Thyroid gland (tissue), 4 donors: ENCODE measurements around the gene IL6. TPM values are rescaled to one million over a fixed set of nuclear protein-coding genes. Genes with fewer than 3 reads are reported as not detected.
A peak's percentile ranks its signal among the peaks of the same experiment; 100 is the strongest.

Experiments
- DNase-seq, 2 donors: peaks; one replicate each; pipeline ENCODE4 v3.0.0-alpha.2; 2019
- H3K27ac ChIP-seq, 3 donors: fragments of 200-600 bp; sonication (generic); 1 replicate in 2 of 3; 2 replicates in 1 of 3; pipeline ENCODE4 v1.5.1; 2016 to 2019; ENCODE audit warnings: mild to moderate bottlenecking in 1 of 3, moderate library complexity in 1 of 3
- H3K27me3 ChIP-seq: fragments of 200-600 bp; sonication (generic); one replicate; pipeline ENCODE4 v1.5.1; 2019
- H3K36me3 ChIP-seq, 2 donors: fragments of 200-600 bp; sonication (generic); one replicate each; pipeline ENCODE4 v1.5.1; 2016 to 2019
- H3K4me1 ChIP-seq, 2 donors: fragments of 200-600 bp; sonication (generic); one replicate each; pipeline ENCODE4 v1.5.1; 2017 to 2019
- H3K4me3 ChIP-seq, 3 donors: fragments of 200-600 bp; sonication (generic); replicated peaks in 1 of 3; 1 replicate in 2 of 3; 2 replicates in 1 of 3; pipeline ENCODE4 v1.5.1; 2016; ENCODE audit warnings: mild to moderate bottlenecking in 1 of 3
- H3K9me3 ChIP-seq: fragments of 200-600 bp; sonication (generic); one replicate; pipeline ENCODE4 v1.5.1; 2017
- POLR2A ChIP-seq, 2 donors: fragments of 450-650 bp; IDR thresholded peaks; one replicate each; pipeline ENCODE4 v1.6.1; 2017; ENCODE audit warnings: antibody characterized with exemption in 2 of 2, mild to moderate bottlenecking in 2 of 2, moderate library complexity in 1 of 2
- WGBS, 2 donors: methylation state at CpG; one replicate each; pipeline ENCODE4 v1.1.5; 2017; 5-methylcytosine and 5-hydroxymethylcytosine counted together
- intact Hi-C: fragments of 100-400 bp; cut with DNase I; formaldehyde crosslinking; loops from one replicate; pipeline ENCODE4 v1.15.1; 2023
- total RNA-seq, 4 donors: library from RNA; depleted of rRNA; stranded (reverse); fragments of >200 nt; gene quantifications; one replicate each; pipeline ENCODE4 v1.2.3, GENCODE V29; 2016
- TF ChIP-seq, protein P1 (sequence below), 6 experiments: fragments of 200-600 bp in 3 of 6; fragments of 450-650 bp in 3 of 6; sonication (generic) in 3 of 6; IDR thresholded peaks; one replicate each; pipeline ENCODE4 v1.5.1; 2016 to 2019; ENCODE audit warnings: antibody characterized with exemption in 6 of 6, mild to moderate bottlenecking in 2 of 6, inconsistent platforms in 1 of 6, moderate library complexity in 1 of 6

Gene IL6
- total RNA-seq, 4 donors from 2014 or later: 0.78 to 10.9 (median 3.7) TPM

- TF ChIP-seq, protein P1, sequence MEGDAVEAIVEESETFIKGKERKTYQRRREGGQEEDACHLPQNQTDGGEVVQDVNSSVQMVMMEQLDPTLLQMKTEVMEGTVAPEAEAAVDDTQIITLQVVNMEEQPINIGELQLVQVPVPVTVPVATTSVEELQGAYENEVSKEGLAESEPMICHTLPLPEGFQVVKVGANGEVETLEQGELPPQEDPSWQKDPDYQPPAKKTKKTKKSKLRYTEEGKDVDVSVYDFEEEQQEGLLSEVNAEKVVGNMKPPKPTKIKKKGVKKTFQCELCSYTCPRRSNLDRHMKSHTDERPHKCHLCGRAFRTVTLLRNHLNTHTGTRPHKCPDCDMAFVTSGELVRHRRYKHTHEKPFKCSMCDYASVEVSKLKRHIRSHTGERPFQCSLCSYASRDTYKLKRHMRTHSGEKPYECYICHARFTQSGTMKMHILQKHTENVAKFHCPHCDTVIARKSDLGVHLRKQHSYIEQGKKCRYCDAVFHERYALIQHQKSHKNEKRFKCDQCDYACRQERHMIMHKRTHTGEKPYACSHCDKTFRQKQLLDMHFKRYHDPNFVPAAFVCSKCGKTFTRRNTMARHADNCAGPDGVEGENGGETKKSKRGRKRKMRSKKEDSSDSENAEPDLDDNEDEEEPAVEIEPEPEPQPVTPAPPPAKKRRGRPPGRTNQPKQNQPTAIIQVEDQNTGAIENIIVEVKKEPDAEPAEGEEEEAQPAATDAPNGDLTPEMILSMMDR (IDR thresholded peaks at IDR 0.05): no peak
- no peak for TF ChIP-seq POLR2A (IDR thresholded peaks at IDR 0.05)
Measured at GRCh38 chr7:22694597-22695207, 32.3 kb upstream of the IL6 start.

GRCh38 chr7:22695476-22696132 lies 31.4 kb upstream of the IL6 start:
- H3K27me3 ChIP-seq: no peaks in the 10 kb centered on the region
- intact Hi-C loops: no loop called here
- no peaks in the 10 kb centered on the region for H3K9me3 ChIP-seq
- TF ChIP-seq, protein P1 (IDR thresholded peaks at IDR 0.05): no peak
- TF ChIP-seq POLR2A (IDR thresholded peaks at IDR 0.05): no peak
- peak; percentile 39 for DNase-seq
- WGBS, 2 donors: 70 to 79% methylated on average over 5 of the region's 5 CpGs
- no peaks in the 10 kb centered on the region for H3K36me3 ChIP-seq
- H3K27ac ChIP-seq: peak overlapping the region; percentile 56 to 73 (median 59)
- no peak overlapping the region for H3K4me3 ChIP-seq
- H3K4me1 ChIP-seq: peaks cover 22% of the 10 kb centered on the region in 2 donors

More at GRCh38 chr7:22694597-22695207, 32.3 kb upstream of the IL6 start:
- no peak for DNase-seq
- Histone ChIP-seq H3K4me3 (no peak overlapping the region), H3K4me1 (peaks cover 22% of the 10 kb centered on the region in 2 donors), H3K36me3 (no peaks in the 10 kb centered on the region), H3K9me3 (no peaks in the 10 kb centered on the region), H3K27me3 (no peaks in the 10 kb centered on the region), H3K27ac (no peak overlapping the region)
- intact Hi-C loops: no loop called here
- WGBS, 2 donors: 89 to 93% methylated on average over 5 of the region's 5 CpGs

GRCh38 chr7:22696541-22697228 lies 30.3 kb upstream of the IL6 start:
- Histone ChIP-seq H3K4me3 (no peak overlapping the region), H3K27ac (peak overlapping the region; percentile 56 to 73 (median 59)), H3K36me3 (no peaks in the 10 kb centered on the region), H3K9me3 (no peaks in the 10 kb centered on the region), H3K27me3 (no peaks in the 10 kb centered on the region), H3K4me1 (peaks cover 22% of the 10 kb centered on the region in 2 donors)
- peak; percentile 67 to 75 for DNase-seq
- intact Hi-C loops: no loop called here
- TF ChIP-seq, protein P1 (IDR thresholded peaks at IDR 0.05): no peak
- 55 to 58% methylated on average over 4 of the region's 4 CpGs for WGBS, 2 donors

DNA sequence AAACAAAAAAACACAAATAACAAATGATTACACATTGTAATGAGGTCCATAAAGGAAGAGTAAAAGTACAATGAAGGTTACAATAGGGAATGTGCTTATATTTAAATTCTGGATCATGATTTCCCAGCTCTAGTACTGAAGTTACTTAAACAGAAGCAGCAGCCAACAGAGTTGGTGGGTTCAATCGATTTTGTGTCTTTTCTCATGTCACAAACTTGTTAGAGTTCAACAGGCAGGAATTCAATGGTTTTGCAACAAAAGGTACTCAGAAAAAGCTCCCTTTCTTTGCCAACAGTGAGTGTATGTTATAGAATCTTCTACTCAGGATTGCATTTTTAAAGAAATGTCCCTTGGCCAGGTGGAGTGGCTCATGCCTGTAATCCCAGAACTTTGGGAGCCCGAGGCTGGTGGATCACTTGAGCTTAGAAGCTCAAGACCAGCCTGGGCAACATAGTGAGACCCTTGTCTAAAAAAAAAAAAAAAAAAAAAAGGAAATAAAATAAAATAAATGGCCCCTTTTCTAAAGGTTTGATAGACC lies 29.6 kb upstream of the IL6 start:
- Histone ChIP-seq H3K27ac (peak overlapping the region; percentile 56 to 73 (median 59)), H3K27me3 (no peaks in the 10 kb centered on the region), H3K9me3 (no peaks in the 10 kb centered on the region), H3K36me3 (no peaks in the 10 kb centered on the region), H3K4me1 (peaks cover 22% of the 10 kb centered on the region in 2 donors), H3K4me3 (no peak overlapping the region)
- 50 to 51% methylated on average over 2 of the region's 2 CpGs for WGBS, 2 donors
- no peak for TF ChIP-seq POLR2A (IDR thresholded peaks at IDR 0.05)
- TF ChIP-seq, protein P1 (IDR thresholded peaks at IDR 0.05): no peak
- intact Hi-C loops: no loop called here
- no peak for DNase-seq
